NCI-H2081 (cell line): ENCODE measurements around the gene FOXE3.
A peak's percentile ranks its signal among the peaks of the same experiment; 100 is the strongest.

Experiments used
- DNase-seq, 2 experiments: peaks; one replicate each; lab custom pipeline; 2025; lab: John Stamatoyannopoulos, UW

The FOXE3 gene

DNA sequence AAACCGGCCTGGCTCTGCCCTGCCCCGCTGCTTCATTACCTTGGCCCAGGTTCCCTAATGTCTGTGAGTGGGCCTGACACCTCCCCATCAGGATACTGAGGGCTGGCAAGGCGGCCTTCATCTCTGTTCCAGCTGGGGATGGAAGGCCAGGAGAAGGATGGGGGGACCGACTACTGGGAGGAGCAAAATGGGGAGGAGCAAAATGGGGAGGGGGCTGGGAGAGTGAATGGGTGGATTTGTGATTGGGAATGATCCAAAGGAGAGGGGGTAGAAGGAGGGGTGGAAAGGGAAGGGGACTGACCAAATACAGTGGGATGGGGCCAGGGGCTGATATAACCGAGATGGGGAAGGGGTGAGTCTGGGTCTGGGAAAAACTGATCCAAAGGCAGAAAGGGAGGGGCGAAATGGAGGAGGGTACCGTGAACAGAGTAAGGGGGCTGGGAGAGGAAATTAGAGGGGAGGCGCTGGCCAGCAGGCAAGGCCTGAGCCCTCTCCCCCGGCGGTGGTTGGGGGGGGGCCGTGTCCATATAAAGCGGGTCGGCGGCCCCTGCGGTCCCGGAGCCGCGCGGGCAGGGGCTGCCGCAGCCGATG, at the start of gene FOXE3:
FOXE3 (plus strand) TSS at position 558 of the 591 bp plus-strand sequence; CDS start at position 589, 31 bp downstream.
- no peak for DNase-seq

DNA sequence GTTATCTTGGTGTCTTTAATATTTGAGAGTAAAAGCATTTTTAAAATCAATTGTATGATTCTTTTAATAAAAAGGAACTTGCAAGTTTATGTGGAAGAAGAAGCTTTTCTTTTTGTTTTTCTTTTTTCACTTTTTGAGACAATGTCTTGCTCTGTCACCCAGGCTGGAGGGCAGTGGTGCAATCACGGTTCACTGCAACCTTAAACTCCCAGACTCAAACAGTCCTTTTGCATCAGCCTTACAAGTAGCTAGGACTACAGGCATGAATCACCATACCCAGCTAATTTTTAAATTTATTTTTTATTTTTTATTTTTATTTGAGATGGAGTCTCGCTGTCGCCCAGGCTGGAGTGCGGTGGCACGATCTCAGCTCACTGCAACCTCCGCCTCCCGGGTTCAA, 48.4 kb upstream of the FOXE3 start:
- DNase-seq, result no peak

GRCh38 chr1:47371016-47371517, 45.0 kb upstream of the FOXE3 start:
- DNase-seq, result no peak

DNA sequence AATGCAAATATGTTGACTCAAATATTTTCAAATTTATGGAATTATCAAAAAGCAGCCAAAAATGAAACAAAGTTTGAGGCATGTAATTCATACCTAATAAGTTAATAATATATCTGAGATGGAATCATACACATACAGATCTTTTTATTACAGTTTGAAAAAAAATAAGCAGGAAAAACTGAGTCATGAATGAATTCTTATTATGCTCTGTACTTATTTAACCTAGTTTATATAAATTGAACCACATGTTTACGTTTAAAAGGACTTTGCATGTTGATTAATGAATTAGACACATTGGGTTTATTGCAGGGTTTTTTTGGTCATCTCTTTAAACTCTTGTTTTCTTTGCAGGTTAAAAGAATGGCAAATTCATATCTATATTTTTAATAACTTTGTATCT, 41.6 kb upstream of the FOXE3 start:
- no peak for DNase-seq

DNA sequence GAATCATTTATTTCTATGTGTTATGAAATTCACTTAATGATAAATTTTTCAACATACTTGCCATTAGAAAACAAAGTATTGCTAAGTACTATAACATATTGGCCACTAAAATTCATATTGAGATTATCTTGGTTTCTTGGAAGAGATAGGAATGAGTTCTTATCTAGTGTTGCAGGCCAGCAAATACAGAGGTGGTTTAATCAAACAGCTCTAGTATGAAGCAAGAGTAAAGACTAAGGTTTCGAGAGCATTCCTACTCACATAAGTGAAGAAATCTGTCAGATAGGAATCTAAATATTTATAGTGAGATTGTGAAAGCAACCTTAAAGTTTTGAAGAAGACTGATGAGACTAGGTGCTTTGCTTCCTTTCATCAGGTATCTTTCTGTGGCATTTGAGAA, 37.9 kb upstream of the FOXE3 start:
- no peak for DNase-seq

GRCh38 chr1:47380699-47381098, 35.4 kb upstream of the FOXE3 start:
- no peak for DNase-seq

DNA sequence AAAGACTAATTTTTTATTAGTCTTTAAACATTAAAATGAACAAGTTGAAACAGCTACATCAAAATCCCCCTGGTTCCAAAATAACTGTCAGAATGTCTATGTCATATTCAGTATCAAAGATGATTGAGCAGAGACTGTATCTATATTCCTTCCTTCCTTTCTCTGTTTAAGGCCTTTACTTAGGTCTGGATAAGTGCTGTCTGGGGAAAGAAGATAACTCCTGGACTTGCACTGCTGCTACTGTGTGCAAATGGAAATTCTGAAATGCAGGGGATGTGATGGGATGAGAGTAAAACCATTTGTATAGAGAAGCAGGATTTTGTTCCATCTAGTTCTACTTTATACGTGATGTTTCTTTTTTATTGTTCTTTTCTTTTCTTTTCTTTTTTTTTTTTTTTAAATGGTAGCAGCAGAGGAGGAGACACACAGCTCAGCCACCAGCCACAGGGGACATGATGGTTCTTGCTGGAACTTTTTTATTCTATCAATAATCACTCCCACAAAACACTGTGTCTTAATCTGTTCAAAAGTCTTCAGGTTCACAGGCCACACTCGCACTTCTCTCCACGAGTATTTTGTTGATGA, 33.6 kb upstream of the FOXE3 start:
- no peak for DNase-seq

DNA sequence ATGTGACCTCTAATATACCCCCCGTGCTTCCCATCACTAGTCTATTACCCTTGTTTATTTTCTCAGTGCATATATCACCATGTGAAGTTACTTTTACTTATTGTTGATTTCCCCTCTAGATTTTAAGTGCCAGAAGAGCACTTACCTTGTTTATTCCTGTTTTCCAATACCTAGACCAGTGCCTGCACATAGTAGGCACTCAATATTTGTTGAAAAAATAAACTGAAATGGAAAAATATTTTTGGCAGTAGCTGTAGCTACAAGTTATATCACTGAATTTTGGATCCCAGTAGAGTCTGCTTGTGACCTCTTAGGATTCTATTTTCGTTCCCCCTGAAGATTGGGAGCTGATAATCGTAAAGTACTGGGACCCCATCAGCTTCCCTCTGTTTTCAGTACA, 32.0 kb upstream of the FOXE3 start:
- DNase-seq, result no peak

DNA sequence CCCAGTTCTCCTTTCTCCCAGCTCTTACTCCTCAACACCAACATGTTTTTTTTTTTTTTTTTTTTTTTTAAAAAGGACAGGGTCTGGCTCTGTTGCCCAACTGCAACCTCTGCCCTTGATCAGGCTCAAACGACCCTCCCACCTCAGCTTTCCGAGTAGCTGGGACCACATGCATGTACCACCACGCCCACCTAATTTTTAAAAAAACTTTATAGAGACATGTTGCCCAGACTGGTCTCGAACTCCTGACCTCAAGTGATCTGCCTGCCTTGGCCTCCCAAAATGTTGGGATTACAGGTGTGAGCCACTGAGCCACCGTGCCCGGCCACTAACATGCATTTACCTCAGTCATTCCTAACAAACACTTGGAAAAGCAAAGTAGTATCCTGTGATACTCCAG, 31.1 kb upstream of the FOXE3 start:
- DNase-seq, result no peak

GRCh38 chr1:47386268-47386667, 29.8 kb upstream of the FOXE3 start:
- no peak for DNase-seq

- DNase-seq, result no peak
These were observed 27.8 kb upstream of the FOXE3 start for GRCh38 chr1:47388030-47388890.

GRCh38 chr1:47388891-47389238, 27.2 kb upstream of the FOXE3 start:
- peak; percentile 58 to 59 for DNase-seq

DNA sequence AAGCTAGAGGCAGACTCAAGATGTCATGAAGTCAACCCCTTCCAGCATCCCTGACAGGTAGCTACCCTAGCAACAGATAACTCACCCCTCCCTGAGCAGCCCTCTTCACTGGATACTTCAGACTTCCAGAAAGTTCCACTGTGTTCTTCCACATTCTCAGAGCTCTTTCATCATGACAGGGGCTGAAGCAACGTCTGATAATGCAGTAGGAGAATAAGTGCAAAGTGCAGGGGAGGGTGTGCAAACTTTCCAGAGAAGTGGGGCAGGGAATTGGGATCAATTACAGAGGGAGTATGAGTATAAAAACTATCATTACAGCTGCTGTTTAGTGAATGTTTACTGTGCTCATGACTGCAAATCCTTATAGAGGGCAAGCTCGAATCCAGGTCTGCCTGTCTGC, 26.4 kb upstream of the FOXE3 start:
- DNase-seq, result no peak

- DNase-seq, result no peak
These were observed 25.2 kb upstream of the FOXE3 start for GRCh38 chr1:47390843-47391242.

GRCh38 chr1:47393141-47393540, 22.9 kb upstream of the FOXE3 start:
- DNase-seq, result no peak

DNA sequence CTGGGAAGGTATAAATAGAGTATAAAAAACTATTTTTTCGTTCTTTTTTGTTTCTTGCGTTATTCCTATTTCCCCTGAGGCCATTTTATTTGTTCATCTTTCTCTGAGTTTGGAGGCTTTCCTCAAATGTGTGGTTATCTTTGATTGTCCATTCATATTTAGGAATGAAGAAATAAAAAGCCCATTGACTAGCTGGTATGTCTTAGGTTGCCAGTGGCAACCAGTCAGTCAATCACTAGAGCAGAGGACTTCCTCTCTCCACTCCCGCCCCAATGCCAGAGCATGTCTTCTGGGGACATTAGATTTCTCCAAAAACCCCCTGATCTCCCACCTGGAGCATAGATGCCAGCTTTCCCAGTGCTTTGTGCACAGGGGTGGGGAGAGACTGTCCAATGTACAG, 20.7 kb upstream of the FOXE3 start:
- no peak for DNase-seq

DNA sequence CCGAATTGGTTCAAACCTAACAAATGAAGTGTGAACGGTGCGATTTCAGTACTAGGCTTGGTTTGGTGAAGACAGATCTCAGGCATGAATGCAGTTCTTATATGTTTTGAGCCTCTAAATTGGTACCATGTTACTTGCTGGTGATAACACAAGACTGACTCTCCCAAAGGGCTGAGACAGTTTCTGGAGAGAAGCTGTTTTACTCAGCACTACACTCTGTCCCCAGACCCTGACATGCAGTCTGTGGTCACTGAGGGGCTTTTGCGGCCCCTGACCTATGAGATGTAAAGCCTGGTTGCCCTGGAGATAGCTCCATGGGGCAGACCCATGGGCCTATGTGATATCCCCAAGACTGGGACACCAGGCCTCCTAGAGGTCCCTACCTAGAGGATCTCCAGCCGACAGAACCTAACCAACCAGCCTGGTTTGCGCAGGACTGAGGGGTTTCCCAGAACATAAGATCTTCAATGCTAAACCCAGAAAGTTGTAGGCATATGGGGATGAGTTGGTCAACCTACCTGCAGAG, 19.4 kb upstream of the FOXE3 start:
- DNase-seq, result no peak

DNA sequence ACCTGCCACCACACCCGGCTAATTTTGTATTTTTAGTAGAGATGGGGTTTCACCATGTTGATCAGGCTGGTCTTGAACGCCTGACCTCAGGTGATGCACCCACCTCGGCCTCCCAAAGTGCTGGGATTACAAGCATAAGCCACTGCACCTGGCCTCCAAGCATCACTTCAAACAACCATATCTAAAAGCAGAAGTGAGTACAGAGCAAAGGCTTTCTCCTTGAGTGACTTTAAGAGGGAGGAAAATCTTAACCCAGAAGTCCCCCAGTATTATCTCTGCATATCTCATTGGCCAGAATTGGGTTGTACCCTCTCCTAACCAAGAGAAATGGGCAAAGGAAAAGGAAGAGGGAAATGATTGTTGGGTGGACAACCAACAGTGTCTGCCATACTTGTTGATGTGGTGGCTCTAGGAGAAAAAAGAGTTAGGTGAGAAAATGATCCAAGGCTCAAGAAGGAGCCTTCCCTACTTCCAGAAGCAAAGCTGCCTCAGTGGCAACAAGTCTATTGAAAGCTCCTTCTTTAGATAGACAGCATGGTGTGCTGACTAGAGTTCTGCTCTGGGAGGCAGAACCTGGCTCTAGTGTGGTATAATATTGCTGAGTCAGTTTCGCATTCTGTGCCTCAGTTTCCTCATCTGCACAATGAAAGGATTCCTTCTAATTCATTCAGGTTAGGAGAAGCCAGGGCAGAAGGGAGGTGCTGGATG, 16.8 kb upstream of the FOXE3 start:
- no peak for DNase-seq

DNA sequence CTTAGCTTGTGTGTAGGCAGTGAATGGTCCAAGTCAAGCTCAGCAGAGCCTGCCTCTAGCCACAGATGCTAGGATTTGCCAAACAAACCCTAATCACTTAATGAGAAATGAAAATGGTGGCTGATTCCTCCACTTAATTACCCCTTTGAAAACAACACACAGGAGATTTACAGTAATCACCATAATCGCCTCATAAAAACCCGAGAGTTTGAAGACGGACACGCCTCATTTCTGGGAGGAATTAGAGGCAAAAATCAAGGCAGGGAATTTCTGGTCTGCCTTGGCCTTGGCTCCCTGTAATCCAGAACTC, 16.3 kb upstream of the FOXE3 start:
- DNase-seq, result no peak

DNA sequence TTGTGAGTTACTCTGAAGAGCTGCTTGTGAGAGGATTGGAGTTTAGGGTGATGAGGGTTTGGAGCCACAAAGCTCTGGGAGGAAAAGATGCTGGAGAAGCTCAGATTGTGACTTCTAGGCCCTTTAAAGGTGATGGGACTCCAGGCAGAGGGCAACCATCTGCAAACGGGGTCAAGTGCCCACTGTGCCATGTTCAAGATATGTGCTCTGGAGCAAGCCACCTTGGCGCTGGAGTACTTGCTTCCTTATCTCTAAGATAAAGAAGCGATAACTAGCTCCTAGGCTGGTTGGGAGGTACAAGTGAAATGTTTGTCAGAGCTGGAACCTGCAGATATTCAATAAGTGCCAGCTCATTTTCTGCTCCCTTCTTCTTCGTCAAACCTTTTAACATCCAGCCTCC, 14.3 kb upstream of the FOXE3 start:
- no peak for DNase-seq

- no peak for DNase-seq
These were observed 13.5 kb upstream of the FOXE3 start for GRCh38 chr1:47402591-47402990.

DNA sequence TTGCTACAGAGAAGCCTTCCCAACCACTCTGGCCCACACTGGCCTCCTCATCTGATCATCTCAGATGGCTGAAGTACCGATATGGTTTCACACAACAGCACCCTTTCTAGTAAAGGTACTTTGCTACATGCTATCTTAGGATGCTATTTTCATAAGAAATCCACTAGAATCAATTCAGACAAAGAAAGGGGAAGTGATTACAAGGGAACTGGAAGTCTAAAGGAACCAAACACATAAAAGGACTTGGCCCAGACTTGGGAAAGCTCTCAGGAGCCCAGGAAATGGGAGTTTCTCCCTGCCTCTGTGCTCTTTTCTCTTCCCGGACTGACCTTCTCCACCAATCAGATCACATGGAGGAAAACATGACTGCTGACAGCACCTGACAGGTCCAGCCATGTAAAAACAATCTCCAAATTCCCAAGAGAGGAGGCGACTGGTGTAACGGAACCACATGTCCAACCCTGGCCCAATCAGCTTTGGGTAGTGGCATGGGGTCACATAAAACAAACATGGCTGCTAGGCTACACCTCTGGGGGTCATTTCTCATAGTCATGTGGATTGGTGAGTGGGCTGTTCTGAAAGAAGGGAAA, 12.7 kb upstream of the FOXE3 start:
- DNase-seq, result no peak
